H9 (cell line): ENCODE data around the gene ATP1A4. TPM values are rescaled to one million over a fixed set of nuclear protein-coding genes. Genes with fewer than 3 reads are reported as not detected.

Experiments
- DNase-seq: peaks from one replicate; pipeline ENCODE4 v3.0.0-alpha.2; 2017
- H2AFZ ChIP-seq: one replicate; pipeline ENCODE4 v1.6.1; 2013; ENCODE audit warnings: mild to moderate bottlenecking, low read length, control low read depth, moderate library complexity
- H2AK5ac ChIP-seq: 2 replicates; pipeline ENCODE4 v1.6.1; 2013; ENCODE audit warnings: low read length, control low read depth, mixed read lengths; ENCODE audit not compliant: insufficient read length
- H2BK120ac ChIP-seq: one replicate; pipeline ENCODE4 v1.6.1; 2013; ENCODE audit warnings: low read depth, mild to moderate bottlenecking, low read length, control low read depth, inconsistent platforms; ENCODE audit not compliant: poor library complexity, severe bottlenecking
- H2BK12ac ChIP-seq: 2 replicates; pipeline ENCODE4 v1.6.1; 2013; ENCODE audit warnings: low read length, control low read depth, mixed read lengths, low read depth; ENCODE audit not compliant: insufficient read length
- H2BK15ac ChIP-seq: 2 replicates; pipeline ENCODE4 v1.6.1; 2013; ENCODE audit warnings: low read depth, low read length, control low read depth
- H2BK20ac ChIP-seq: one replicate; pipeline ENCODE4 v1.6.1; 2013; ENCODE audit warnings: low read depth, mild to moderate bottlenecking, low read length, control low read depth, inconsistent platforms; ENCODE audit not compliant: poor library complexity, severe bottlenecking
- H2BK5ac ChIP-seq: 2 replicates; pipeline ENCODE4 v1.6.1; 2013; ENCODE audit warnings: low read length, control low read depth, mixed read lengths; ENCODE audit not compliant: insufficient read length
- H3K14ac ChIP-seq: 2 replicates; pipeline ENCODE4 v1.6.1; 2013; ENCODE audit warnings: low read length, control low read depth; ENCODE audit not compliant: insufficient read depth
- H3K18ac ChIP-seq: 2 replicates; pipeline ENCODE4 v1.6.1; 2013; ENCODE audit warnings: low read depth, mild to moderate bottlenecking, mixed read lengths, low read length, control low read depth; ENCODE audit not compliant: insufficient read length
- H3K23ac ChIP-seq: 2 replicates; pipeline ENCODE4 v1.6.1; 2013; ENCODE audit warnings: low read length, control low read depth, mixed read lengths, low read depth; ENCODE audit not compliant: insufficient read length
- H3K23me2 ChIP-seq: 2 replicates; pipeline ENCODE4 v1.6.1; 2013; ENCODE audit warnings: low read depth, mild to moderate bottlenecking, mixed read lengths, low read length, control low read depth; ENCODE audit not compliant: insufficient read length, poor library complexity, severe bottlenecking
- H3K27ac ChIP-seq: 2 replicates; pipeline ENCODE4 v1.5.1; 2013; ENCODE audit warnings: low read length, control low read depth, mixed read lengths, low read depth; ENCODE audit not compliant: insufficient read length
- H3K27me3 ChIP-seq: 2 replicates; pipeline ENCODE4 v1.6.1; 2013; ENCODE audit warnings: low read length, control low read depth, inconsistent platforms; ENCODE audit not compliant: insufficient read depth
- H3K4ac ChIP-seq: 2 replicates; pipeline ENCODE4 v1.6.1; 2013; ENCODE audit warnings: low read depth, mild to moderate bottlenecking, control low read depth, inconsistent platforms, low read length, moderate library complexity
- H3K4me1 ChIP-seq: 2 replicates; pipeline ENCODE4 v1.6.1; 2013; ENCODE audit warnings: low read length, control low read depth, inconsistent platforms; ENCODE audit not compliant: insufficient read depth
- H3K4me2 ChIP-seq: 2 replicates; pipeline ENCODE4 v1.6.1; 2013; ENCODE audit warnings: low read length, control low read depth, mixed read lengths; ENCODE audit not compliant: insufficient read length, insufficient read depth
- H3K56ac ChIP-seq: 2 replicates; pipeline ENCODE4 v1.6.1; 2013; ENCODE audit warnings: low read depth, mild to moderate bottlenecking, mixed read lengths, low read length, control low read depth; ENCODE audit not compliant: insufficient read length
- H3K79me1 ChIP-seq: 2 replicates; pipeline ENCODE4 v1.6.1; 2013; ENCODE audit warnings: low read depth, mild to moderate bottlenecking, moderate library complexity, low read length, control low read depth, inconsistent platforms; ENCODE audit not compliant: insufficient read depth, poor library complexity, severe bottlenecking
- H3K79me2 ChIP-seq: 2 replicates; pipeline ENCODE4 v1.6.1; 2013; ENCODE audit warnings: low read length, control low read depth, inconsistent platforms; ENCODE audit not compliant: insufficient read depth
- H3K9ac ChIP-seq: 2 replicates; pipeline ENCODE4 v1.6.1; 2013; ENCODE audit warnings: low read length, control low read depth, mixed read lengths; ENCODE audit not compliant: insufficient read length; ENCODE audit errors: extremely low read depth
- H3K9me3 ChIP-seq: one replicate; pipeline ENCODE4 v1.6.1; 2013; ENCODE audit warnings: low read depth, low read length, inconsistent platforms; ENCODE audit not compliant: control insufficient read depth
- H3T11ph ChIP-seq: one replicate; pipeline ENCODE4 v1.6.1; 2013; ENCODE audit warnings: mild to moderate bottlenecking, low read length, control low read depth, inconsistent platforms
- H4K20me1 ChIP-seq: one replicate; pipeline ENCODE4 v1.6.1; 2013; ENCODE audit not compliant: control insufficient read depth, insufficient read length, insufficient read depth
- H4K5ac ChIP-seq: 2 replicates; pipeline ENCODE4 v1.6.1; 2013; ENCODE audit warnings: low read depth, mild to moderate bottlenecking, mixed read lengths, low read length, control low read depth; ENCODE audit not compliant: insufficient read length
- H4K8ac ChIP-seq: replicated peaks from 2 replicates; pipeline ENCODE4 v1.6.1; 2013; ENCODE audit warnings: low read length, control low read depth, mixed read lengths, low read depth; ENCODE audit not compliant: insufficient read length
- H4K91ac ChIP-seq: 2 replicates; pipeline ENCODE4 v1.6.1; 2013; ENCODE audit warnings: low read depth, mild to moderate bottlenecking, moderate library complexity, mixed read lengths, low read length, control low read depth; ENCODE audit not compliant: insufficient read length
- H3K27ac Mint-ChIP-seq, 3 experiments: 2 replicates in 2 of 3; 3 replicates in 1 of 3; pipeline ENCODE4 v1.8.0; 2020 to 2021; ENCODE audit warnings: mixed read lengths in 3 of 3, mild to moderate bottlenecking in 1 of 3, moderate library complexity in 1 of 3
- H3K27me3 Mint-ChIP-seq: 2 replicates; pipeline ENCODE4 v1.8.0; 2021; ENCODE audit warnings: low read depth, mild to moderate bottlenecking, moderate library complexity, mixed read lengths
- H3K36me3 Mint-ChIP-seq, 3 experiments: 2 replicates in 2 of 3; 3 replicates in 1 of 3; pipeline ENCODE4 v1.8.0; 2020 to 2021; ENCODE audit warnings: low read depth in 3 of 3, mixed read lengths in 3 of 3; ENCODE audit not compliant: insufficient read depth in 1 of 3
- H3K4me1 Mint-ChIP-seq, 2 experiments: 2 replicates each; pipeline ENCODE4 v1.8.0; 2020; ENCODE audit warnings: mixed read lengths in 2 of 2
- H3K4me3 Mint-ChIP-seq, 2 experiments: 2 replicates in 1 of 2; 3 replicates in 1 of 2; pipeline ENCODE4 v1.8.0; 2020 to 2021; ENCODE audit warnings: mild to moderate bottlenecking in 2 of 2, mixed read lengths in 2 of 2, moderate library complexity in 1 of 2
- H3K9me3 Mint-ChIP-seq, 2 experiments: 2 replicates in 1 of 2; 3 replicates in 1 of 2; pipeline ENCODE4 v1.8.0; 2020; ENCODE audit warnings: mild to moderate bottlenecking in 2 of 2, mixed read lengths in 2 of 2, moderate library complexity in 1 of 2
- WGBS: extraction: QIAGEN DNeasy Blood & Tissue Kit; methylation state at CpG from one replicate; pipeline ENCODE4 v1.1.7; 2013; ENCODE audit warnings: missing lambda C conversion rate, low lambda C conversion rate, mixed read lengths; ENCODE audit not compliant: insufficient read length; ENCODE audit errors: extremely low coverage; 5-methylcytosine and 5-hydroxymethylcytosine counted together
- total RNA-seq: library from RNA; stranded (reverse); gene quantifications from 2 replicates; pipeline ENCODE4 v1.2.1, GENCODE V29; 2021
- TF ChIP-seq, protein P1 (sequence below): fragments of 200-600 bp; sonication (generic); conservative IDR thresholded peaks from 3 replicates; pipeline ENCODE4 v1.8.0; 2021; ENCODE audit warnings: antibody characterized with exemption, mild to moderate bottlenecking

Gene ATP1A4
- total RNA-seq, 1 experiment from 2014 or later: 0.20 TPM

DNA sequence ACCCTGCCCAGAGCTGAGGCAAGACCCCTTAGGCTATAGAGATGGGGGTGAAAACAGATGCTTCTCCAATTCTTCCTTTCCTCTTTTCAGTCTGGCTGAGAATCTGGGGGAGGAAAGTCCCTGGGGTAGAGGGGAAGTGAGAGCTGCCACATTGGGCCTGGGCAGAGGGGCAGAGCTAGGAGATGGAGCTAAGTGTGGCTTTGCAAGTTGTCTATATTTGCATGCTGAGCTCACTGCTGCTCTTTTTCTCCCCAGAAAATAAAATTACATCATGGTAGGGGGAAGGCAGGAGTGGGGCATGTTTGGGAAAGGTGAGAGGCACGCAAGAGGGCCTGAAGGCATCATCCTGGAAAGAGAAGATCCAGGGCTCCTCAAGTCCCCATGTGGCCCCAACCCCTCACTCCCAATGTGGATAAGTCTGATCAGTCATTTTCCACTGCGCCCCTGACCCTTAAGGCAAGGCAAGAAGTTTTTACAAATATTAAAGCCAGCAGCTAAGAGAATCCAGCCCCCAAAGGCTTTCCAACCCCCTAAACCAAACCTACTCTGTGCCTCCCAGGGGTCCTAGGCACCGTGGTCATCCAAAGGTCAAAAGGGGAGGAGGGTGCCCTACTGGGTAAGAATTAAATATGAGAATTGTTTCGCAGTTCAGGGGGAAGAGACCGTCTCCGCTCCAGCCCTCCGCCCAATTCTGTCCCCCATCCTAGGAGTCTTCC, 53.3 kb downstream of the ATP1A4 start:
- no peaks in the 10 kb centered on the region for H3K79me2 ChIP-seq
- TF ChIP-seq, protein P1, sequence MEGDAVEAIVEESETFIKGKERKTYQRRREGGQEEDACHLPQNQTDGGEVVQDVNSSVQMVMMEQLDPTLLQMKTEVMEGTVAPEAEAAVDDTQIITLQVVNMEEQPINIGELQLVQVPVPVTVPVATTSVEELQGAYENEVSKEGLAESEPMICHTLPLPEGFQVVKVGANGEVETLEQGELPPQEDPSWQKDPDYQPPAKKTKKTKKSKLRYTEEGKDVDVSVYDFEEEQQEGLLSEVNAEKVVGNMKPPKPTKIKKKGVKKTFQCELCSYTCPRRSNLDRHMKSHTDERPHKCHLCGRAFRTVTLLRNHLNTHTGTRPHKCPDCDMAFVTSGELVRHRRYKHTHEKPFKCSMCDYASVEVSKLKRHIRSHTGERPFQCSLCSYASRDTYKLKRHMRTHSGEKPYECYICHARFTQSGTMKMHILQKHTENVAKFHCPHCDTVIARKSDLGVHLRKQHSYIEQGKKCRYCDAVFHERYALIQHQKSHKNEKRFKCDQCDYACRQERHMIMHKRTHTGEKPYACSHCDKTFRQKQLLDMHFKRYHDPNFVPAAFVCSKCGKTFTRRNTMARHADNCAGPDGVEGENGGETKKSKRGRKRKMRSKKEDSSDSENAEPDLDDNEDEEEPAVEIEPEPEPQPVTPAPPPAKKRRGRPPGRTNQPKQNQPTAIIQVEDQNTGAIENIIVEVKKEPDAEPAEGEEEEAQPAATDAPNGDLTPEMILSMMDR: no peak
- H2AFZ ChIP-seq: peak overlapping the region; percentile 43
- no peak overlapping the region for H4K8ac ChIP-seq
- peaks cover 9% of the 10 kb centered on the region for H3K23me2 ChIP-seq
- H3K4me2 ChIP-seq: peak overlapping the region; percentile 10
- H3K23ac ChIP-seq: no peak overlapping the region
- H3K4ac ChIP-seq: no peak overlapping the region
- H3K4me1 ChIP-seq: peaks cover 20% of the 10 kb centered on the region; the same call in 1 of the 2 replicates
- H2AK5ac ChIP-seq: no peak overlapping the region
- no peaks in the 10 kb centered on the region for H3K79me1 ChIP-seq
- no peak overlapping the region for H3K56ac ChIP-seq
- H3K27me3 ChIP-seq: no peaks in the 10 kb centered on the region
- no peak overlapping the region for H3K18ac ChIP-seq
- H4K5ac ChIP-seq: no peak overlapping the region
- no peak overlapping the region for H2BK15ac ChIP-seq
- Mint-ChIP-seq H3K4me1 (peaks cover 43 to 46% of the 10 kb centered on the region in 2 experiments), H3K4me3 (peak overlapping the region; percentile 91), H3K36me3 (peaks cover 2 to 28% (median 4%) of the 10 kb centered on the region in 3 experiments; a peak in 5 of 7 replicates), H3K27me3 (no peaks in the 10 kb centered on the region), H3K27ac (peak overlapping the region in 2 of 3 experiments; percentile 14 to 81; a peak in 2 of 7 replicates), H3K9me3 (no peaks in the 10 kb centered on the region)
- H3K9me3 ChIP-seq: no peaks in the 10 kb centered on the region
- no peak for DNase-seq
- no peaks in the 10 kb centered on the region for H4K20me1 ChIP-seq
- H2BK120ac ChIP-seq: no peak overlapping the region
- H3K14ac ChIP-seq: no peak overlapping the region
- WGBS: no CpG with 5 or more reads among the region's 7 CpGs
- no peak overlapping the region for H2BK20ac ChIP-seq
- H4K91ac ChIP-seq: no peak overlapping the region
- H2BK5ac ChIP-seq: no peak overlapping the region
- H3K27ac ChIP-seq: no peak overlapping the region
- no peak overlapping the region for H2BK12ac ChIP-seq
- no peak overlapping the region for H3T11ph ChIP-seq
- no peak overlapping the region for H3K9ac ChIP-seq
